Ramos (cell line): ENCODE data around the gene F7.

Experiments
- in situ Hi-C: fragments of 300-500 bp; cut with MboI; formaldehyde crosslinking; loops from one replicate; pipeline ENCODE4 v1.14.3; 2022; ENCODE audit warnings: low sequenced_read_pairs; ENCODE audit not compliant: unreplicated experiment

The F7 gene

GRCh38 chr13:113116206-113116800 lies 10.7 kb downstream of the F7 start:
- in situ Hi-C loops, result no loop called here

GRCh38 chr13:113116871-113117271 lies 11.3 kb downstream of the F7 start:
- in situ Hi-C loops, result no loop called here

GRCh38 chr13:113117335-113117872 lies 11.8 kb downstream of the F7 start:
- in situ Hi-C loops, result no loop called here

- in situ Hi-C loops, result no loop called here
Measured at GRCh38 chr13:113117911-113118260, 12.3 kb downstream of the F7 start.

GRCh38 chr13:113118261-113119021 lies 12.8 kb downstream of the F7 start:
- in situ Hi-C loops, result no loop called here

GRCh38 chr13:113119166-113119821 lies 13.7 kb downstream of the F7 start:
- in situ Hi-C loops, result no loop called here

GRCh38 chr13:113119822-113120189 lies 14.2 kb downstream of the F7 start:
- in situ Hi-C loops, result no loop called here

GRCh38 chr13:113120300-113121182 lies 14.9 kb downstream of the F7 start:
- in situ Hi-C loops, result no loop called here

- in situ Hi-C loops, result no loop called here
Measured at GRCh38 chr13:113121183-113121927, 15.8 kb downstream of the F7 start.

GRCh38 chr13:113121928-113122471 lies 16.4 kb downstream of the F7 start:
- in situ Hi-C loops, result no loop called here

GRCh38 chr13:113122550-113123225 lies 17.1 kb downstream of the F7 start, which contains the start of gene F10:
F10 (plus strand) TSS chr13:113122799; CDS start chr13:113122856, 57 bp downstream.
- in situ Hi-C loops, result no loop called here

- in situ Hi-C loops, result no loop called here
Measured at GRCh38 chr13:113123226-113124201, 17.9 kb downstream of the F7 start.

GRCh38 chr13:113124211-113124970 lies 18.8 kb downstream of the F7 start:
- in situ Hi-C loops, result no loop called here

GRCh38 chr13:113125506-113126264 lies 20.1 kb downstream of the F7 start:
- in situ Hi-C loops, result no loop called here

GRCh38 chr13:113126265-113127150 lies 20.9 kb downstream of the F7 start:
- in situ Hi-C loops, result no loop called here
